ENCODE data around the gene GTPBP2.
"Not testable (repeated sequence)": the region's sequence is repeated elsewhere in the genome, so short reads cannot be mapped to it uniquely, and the experiment has no call there.

Gene GTPBP2

GRCh38 chr6:43629104-43629504 lies at the start of gene GTPBP2:
GTPBP2 (minus strand) TSS chr6:43629264; CDS start chr6:43629162, 102 bp downstream.
- FAIRE-seq, result peak; percentile 90

- no peak for FAIRE-seq
Observed at GRCh38 chr6:43678341-43678740, 49.3 kb upstream of the GTPBP2 start.

GRCh38 chr6:43677759-43678158 lies 48.7 kb upstream of the GTPBP2 start:
- no peak for FAIRE-seq

GRCh38 chr6:43676962-43677606 lies 48.0 kb upstream of the GTPBP2 start:
- FAIRE-seq, result no peak

GRCh38 chr6:43674921-43675320 lies 45.9 kb upstream of the GTPBP2 start:
- no peak for FAIRE-seq

GRCh38 chr6:43674291-43674690 lies 45.2 kb upstream of the GTPBP2 start:
- FAIRE-seq, result no peak

GRCh38 chr6:43673444-43674084 lies 44.5 kb upstream of the GTPBP2 start:
- no peak for FAIRE-seq

GRCh38 chr6:43671801-43672690 lies 43.0 kb upstream of the GTPBP2 start:
- FAIRE-seq, result no peak

- no peak for FAIRE-seq
Observed at GRCh38 chr6:43671011-43671800, 42.1 kb upstream of the GTPBP2 start.

GRCh38 chr6:43670623-43670986 lies 41.5 kb upstream of the GTPBP2 start:
- FAIRE-seq, result no peak

- FAIRE-seq, result no peak
Observed at GRCh38 chr6:43669922-43670622, 41.0 kb upstream of the GTPBP2 start.

- FAIRE-seq, result no peak
Observed at GRCh38 chr6:43669050-43669921, 40.2 kb upstream of the GTPBP2 start.

- no peak for FAIRE-seq
Observed at GRCh38 chr6:43668151-43669028, 39.3 kb upstream of the GTPBP2 start.

GRCh38 chr6:43667245-43668150 lies 38.4 kb upstream of the GTPBP2 start:
- no peak for FAIRE-seq

GRCh38 chr6:43666196-43666920 lies 37.3 kb upstream of the GTPBP2 start:
- no peak for FAIRE-seq

- no peak for FAIRE-seq
Observed at GRCh38 chr6:43665376-43665775, 36.3 kb upstream of the GTPBP2 start.

- FAIRE-seq, result not testable (repeated sequence)
Observed at GRCh38 chr6:43662948-43663347, 33.9 kb upstream of the GTPBP2 start.

- no peak for FAIRE-seq
Observed at GRCh38 chr6:43658161-43658560, 29.1 kb upstream of the GTPBP2 start.

Measured in endometrium (tissue), 2 donors.